HEK293 (cell line): ENCODE measurements around the gene SHISA6.

ENCODE experiments used
- CTCF ChIA-PET: fragments of 350-600 bp; formaldehyde crosslinking; extraction: SDS; loops from one replicate; lab custom pipeline; 2021; ENCODE audit warnings: antibody characterized with exemption; lab: Yijun Ruan, JAX
- POLR2A ChIA-PET: fragments of 300-600 bp; formaldehyde crosslinking; extraction: SDS; loops from one replicate; lab custom pipeline; 2020; ENCODE audit warnings: antibody characterized with exemption, inconsistent platforms; lab: Yijun Ruan, JAX
- H3K27ac ChIP-seq: fragments of 200-500 bp; sonication (Bioruptor generic); 2 replicates; pipeline ENCODE4 v1.5.1; 2014; ENCODE audit warnings: low read depth, low read length, control low read depth, inconsistent platforms; ENCODE audit errors: extremely low read depth
- H3K36me3 ChIP-seq, 2 experiments: fragments of 200-500 bp in 1 of 2; sonication (Bioruptor generic) in 1 of 2; 1 replicate in 1 of 2; 2 replicates in 1 of 2; pipeline ENCODE4 v1.5.1; 2014 to 2017; ENCODE audit warnings: inconsistent platforms in 2 of 2, low read length in 2 of 2; ENCODE audit not compliant: control insufficient read depth in 2 of 2, insufficient read depth in 1 of 2
- H3K4me1 ChIP-seq: fragments of 200-500 bp; sonication (Bioruptor generic); 2 replicates; pipeline ENCODE4 v1.5.1; 2014; ENCODE audit warnings: mild to moderate bottlenecking, low read length, inconsistent platforms; ENCODE audit not compliant: control insufficient read depth, insufficient read depth
- H3K4me3 ChIP-seq: 2 replicates; pipeline ENCODE4 v1.5.1; 2011; ENCODE audit warnings: low read depth, mild to moderate bottlenecking, control low read depth, low read length, moderate library complexity
- H3K9me3 ChIP-seq: fragments of 200-500 bp; sonication (Bioruptor generic); 2 replicates; pipeline ENCODE4 v1.5.1; 2014; ENCODE audit warnings: low read depth, low read length, inconsistent platforms; ENCODE audit not compliant: control insufficient read depth, insufficient read depth
- ATF2 ChIP-seq: fragments of 450-650 bp; formaldehyde crosslinking; IDR thresholded peaks from 2 replicates; pipeline ENCODE4 v1.5.1; 2016; ENCODE audit warnings: missing biosample characterization, missing genetic modification characterization, low read depth
- HOXD13 ChIP-seq: sonication (generic); formaldehyde crosslinking; IDR thresholded peaks from 2 replicates; pipeline ENCODE4 v1.8.0; 2022; ENCODE audit warnings: missing genetic modification reagents, borderline replicate concordance
- KLF10 ChIP-seq: fragments of 450-650 bp; IDR thresholded peaks from 2 replicates; pipeline ENCODE4 v1.5.1; 2018; ENCODE audit warnings: missing biosample characterization, mild to moderate bottlenecking, missing genetic modification characterization
- OSR2 ChIP-seq: fragments of 450-650 bp; formaldehyde crosslinking; IDR thresholded peaks from 2 replicates; pipeline ENCODE4 v1.5.1; 2016; ENCODE audit warnings: missing biosample characterization, missing genetic modification characterization
- PATZ1 ChIP-seq: fragments of 450-650 bp; formaldehyde crosslinking; IDR thresholded peaks from 2 replicates; pipeline ENCODE4 v1.5.1; 2016; ENCODE audit warnings: missing biosample characterization, missing genetic modification characterization
- RBAK ChIP-seq: fragments of 450-650 bp; formaldehyde crosslinking; IDR thresholded peaks from 2 replicates; pipeline ENCODE4 v1.5.1; 2016; ENCODE audit warnings: missing biosample characterization, missing genetic modification characterization
- SP3 ChIP-seq: fragments of 450-650 bp; formaldehyde crosslinking; IDR thresholded peaks from 2 replicates; pipeline ENCODE4 v1.5.1; 2016; ENCODE audit warnings: missing biosample characterization, missing genetic modification characterization
- ZBTB20 ChIP-seq: fragments of 450-650 bp; formaldehyde crosslinking; IDR thresholded peaks from 2 replicates; pipeline ENCODE4 v1.5.1; 2016; ENCODE audit warnings: missing biosample characterization, missing genetic modification characterization
- ZFP3 ChIP-seq: fragments of 450-650 bp; formaldehyde crosslinking; IDR thresholded peaks from 2 replicates; pipeline ENCODE4 v1.5.1; 2016; ENCODE audit warnings: low read depth, missing biosample characterization, missing genetic modification characterization
- ZNF169 ChIP-seq: fragments of 450-650 bp; formaldehyde crosslinking; IDR thresholded peaks from 2 replicates; pipeline ENCODE4 v1.5.1; 2016; ENCODE audit warnings: missing biosample characterization, missing genetic modification characterization
- ZNF19 ChIP-seq: fragments of 450-650 bp; formaldehyde crosslinking; IDR thresholded peaks from 2 replicates; pipeline ENCODE4; 2016; ENCODE audit warnings: missing biosample characterization, missing genetic modification characterization, low read depth
- ZNF202 ChIP-seq: fragments of 450-650 bp; formaldehyde crosslinking; IDR thresholded peaks from 2 replicates; pipeline ENCODE4 v1.5.1; 2016; ENCODE audit warnings: missing biosample characterization, missing genetic modification characterization, borderline replicate concordance
- ZNF211 ChIP-seq: fragments of 450-650 bp; formaldehyde crosslinking; IDR thresholded peaks from 2 replicates; pipeline ENCODE4 v1.5.1; 2016; ENCODE audit warnings: low read depth, missing biosample characterization, missing genetic modification characterization
- ZNF292 ChIP-seq: fragments of 450-650 bp; formaldehyde crosslinking; IDR thresholded peaks from 2 replicates; pipeline ENCODE4 v1.5.1; 2016; ENCODE audit warnings: low read depth, missing biosample characterization, missing genetic modification characterization, borderline replicate concordance
- ZNF362 ChIP-seq: fragments of 450-650 bp; formaldehyde crosslinking; IDR thresholded peaks from 2 replicates; pipeline ENCODE4 v1.5.1; 2016; ENCODE audit warnings: missing biosample characterization, missing genetic modification characterization
- ZNF449 ChIP-seq: fragments of 450-650 bp; formaldehyde crosslinking; IDR thresholded peaks from 2 replicates; pipeline ENCODE4 v1.5.1; 2017; ENCODE audit warnings: missing biosample characterization, mild to moderate bottlenecking, missing genetic modification characterization, moderate library complexity
- ZNF501 ChIP-seq: fragments of 450-650 bp; formaldehyde crosslinking; IDR thresholded peaks from 2 replicates; pipeline ENCODE4 v1.5.1; 2016; ENCODE audit warnings: missing biosample characterization, missing genetic modification characterization
- ZNF513 ChIP-seq: fragments of 450-650 bp; IDR thresholded peaks from 2 replicates; pipeline ENCODE4 v1.5.1; 2018; ENCODE audit warnings: missing biosample characterization, missing genetic modification characterization
- ZNF654 ChIP-seq: fragments of 450-650 bp; formaldehyde crosslinking; IDR thresholded peaks from 2 replicates; pipeline ENCODE4 v1.5.1; 2016; ENCODE audit warnings: low read depth, missing biosample characterization, missing genetic modification characterization
- ZNF670 ChIP-seq: fragments of 450-650 bp; formaldehyde crosslinking; IDR thresholded peaks from 2 replicates; pipeline ENCODE4 v1.5.1; 2016; ENCODE audit warnings: missing biosample characterization, missing genetic modification characterization, low read depth
- ZNF704 ChIP-seq: fragments of 450-650 bp; formaldehyde crosslinking; IDR thresholded peaks from 2 replicates; pipeline ENCODE4 v1.5.1; 2016; ENCODE audit warnings: missing biosample characterization, missing genetic modification characterization
- ZNF768 ChIP-seq: fragments of 450-650 bp; formaldehyde crosslinking; IDR thresholded peaks from 2 replicates; pipeline ENCODE4 v1.5.1; 2018; ENCODE audit warnings: missing biosample characterization, mild to moderate bottlenecking, missing genetic modification characterization
- ZNF776 ChIP-seq: fragments of 450-650 bp; formaldehyde crosslinking; IDR thresholded peaks from 2 replicates; pipeline ENCODE4 v1.5.0; 2017; ENCODE audit warnings: missing biosample characterization, missing genetic modification characterization, borderline replicate concordance
- ZNF791 ChIP-seq: fragments of 450-650 bp; formaldehyde crosslinking; IDR thresholded peaks from 2 replicates; pipeline ENCODE4 v1.5.1; 2016; ENCODE audit warnings: missing biosample characterization, missing genetic modification characterization
- ZNF837 ChIP-seq: fragments of 450-650 bp; formaldehyde crosslinking; IDR thresholded peaks from 2 replicates; pipeline ENCODE4 v1.5.1; 2016; ENCODE audit warnings: missing biosample characterization, missing genetic modification characterization
- ZSCAN16 ChIP-seq: fragments of 450-650 bp; formaldehyde crosslinking; IDR thresholded peaks from 2 replicates; pipeline ENCODE4 v1.5.1; 2016; ENCODE audit warnings: missing biosample characterization, missing genetic modification characterization

SHISA6 gene

GRCh38 chr17:11559601-11560000 is 318.6 kb downstream of the SHISA6 start:
- CTCF ChIA-PET: no interaction called here
- no peaks in the 10 kb centered on the region for H3K9me3 ChIP-seq
- TF ChIP-seq ZNF704 (tag by site-specific recombination) (no peak), RBAK (tag by site-specific recombination) (no peak), KLF10 (tag by site-specific recombination) (no peak), ZNF776 (no peak), ZNF654 (tag by site-specific recombination) (no peak), ZFP3 (tag by site-specific recombination) (no peak), ZNF362 (no peak), ZNF768 (tag by site-specific recombination) (no peak), ZNF449 (no peak), ATF2 (tag by site-specific recombination) (no peak), ZNF670 (no peak), ZNF19 (no peak)

GRCh38 chr17:11561281-11561680 is 320.3 kb downstream of the SHISA6 start:
- H3K4me1 ChIP-seq: no peaks in the 10 kb centered on the region
- no peak overlapping the region for H3K4me3 ChIP-seq
- TF ChIP-seq SP3 (tag by site-specific recombination): no peak
- no peak for TF ChIP-seq ZNF501 (tag by site-specific recombination)
- no peak for TF ChIP-seq ZNF211 (tag by site-specific recombination)
- no peak for TF ChIP-seq ZNF837 (tag by site-specific recombination)
- TF ChIP-seq ZNF768 (tag by site-specific recombination): no peak
- H3K36me3 ChIP-seq: no peaks in the 10 kb centered on the region
- H3K27ac ChIP-seq: no peak overlapping the region
- H3K9me3 ChIP-seq: no peaks in the 10 kb centered on the region
- CTCF ChIA-PET: no interaction called here
- POLR2A ChIA-PET: no interaction called here

More at GRCh38 chr17:11559601-11560000, 318.6 kb downstream of the SHISA6 start:
- Histone ChIP-seq H3K4me1 (no peaks in the 10 kb centered on the region), H3K27ac (no peak overlapping the region), H3K4me3 (no peak overlapping the region), H3K36me3 (no peaks in the 10 kb centered on the region)
- POLR2A ChIA-PET: no interaction called here

GRCh38 chr17:11561702-11562101 is 320.7 kb downstream of the SHISA6 start:
- Histone ChIP-seq H3K27ac (no peak overlapping the region), H3K9me3 (no peaks in the 10 kb centered on the region), H3K4me1 (no peaks in the 10 kb centered on the region), H3K4me3 (no peak overlapping the region), H3K36me3 (no peaks in the 10 kb centered on the region)
- POLR2A ChIA-PET: no interaction called here
- CTCF ChIA-PET: interaction anchor here (0.6 kb wide), 1 partner anchor 685 kb away, joined by 3 read pairs; no protein-coding TSS in a partner anchor
- TF ChIP-seq ZNF169 (tag by site-specific recombination) (no peak), ZNF202 (tag by site-specific recombination) (no peak), PATZ1 (tag by site-specific recombination) (no peak), ZNF292 (no peak), ZSCAN16 (tag by site-specific recombination) (no peak), ZBTB20 (tag by site-specific recombination) (no peak), HOXD13 (CRISPR knock-in tag) (no peak), ZNF513 (tag by site-specific recombination) (no peak), OSR2 (tag by site-specific recombination) (no peak), ZNF791 (tag by site-specific recombination) (no peak)
